Measurements from ENCODE around the gene RBM4B. TPM values are rescaled to one million over a fixed set of nuclear protein-coding genes. Genes with fewer than 3 reads are reported as not detected.
A peak's percentile ranks its signal among the peaks of the same experiment; 100 is the strongest.

Gene RBM4B
- total and polyA plus RNA-seq, 2 of the 13 experiments (the other 11 are each of a cell fraction or from before 2014, with no cell fraction given) = 25.8 to 32.4 TPM

DNA sequence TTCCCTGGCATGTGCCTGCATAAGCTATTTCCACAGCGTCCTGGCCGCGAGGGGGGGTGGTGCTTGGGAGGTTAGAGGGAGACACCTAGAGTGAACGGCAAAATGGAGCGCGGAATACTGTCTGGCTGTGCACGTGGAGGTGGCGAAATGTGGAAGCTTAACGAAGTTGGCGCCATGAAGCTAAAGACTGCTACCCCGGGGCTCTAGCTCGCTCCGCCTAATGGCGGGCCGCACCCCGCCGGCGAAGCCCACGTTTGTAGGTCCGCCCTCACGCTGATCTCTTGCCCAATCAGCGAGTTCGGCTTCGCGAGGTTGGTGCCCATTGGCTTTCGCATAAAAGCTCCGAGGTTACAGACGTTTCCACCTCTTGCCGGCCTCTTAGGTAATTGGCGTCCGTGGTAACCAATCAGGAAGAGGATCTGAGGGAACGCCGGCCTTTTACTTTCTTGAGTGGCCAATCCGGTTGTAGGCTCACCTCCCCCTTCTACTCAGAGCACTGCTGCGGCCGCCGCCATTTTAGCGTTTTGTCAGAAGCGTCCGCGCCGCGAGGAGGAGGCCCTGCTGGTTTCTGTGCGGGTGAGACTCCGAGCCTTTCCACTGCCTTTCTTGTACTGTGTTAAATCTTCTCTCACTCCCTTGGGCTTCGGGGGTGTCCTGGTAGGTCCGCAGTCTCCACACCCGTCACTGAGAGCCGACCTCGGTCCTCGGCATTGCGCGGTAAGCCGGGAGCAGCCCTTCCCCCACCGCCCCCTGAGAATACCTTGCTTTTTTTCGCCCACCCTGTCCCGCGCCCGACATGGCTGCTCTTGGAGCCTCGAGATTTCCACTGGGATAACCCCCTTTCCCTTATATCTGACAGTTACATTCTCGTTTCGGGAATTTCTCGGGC, 39.3 kb downstream of the RBM4B start, which contains the start of gene RBM4 (continued):
- TF ChIP-seq ZNF777 (CRISPR knock-in tag; IDR thresholded peaks at IDR 0.05) = 0 out of 2 replicates have a peak, but pooled peaks have one; percentile 3
- no peak for TF ChIP-seq STAG1 (CRISPR knock-in tag; IDR thresholded peaks at IDR 0.05)
- peak; percentile 75 for TF ChIP-seq CEBPG (CRISPR knock-in tag; IDR thresholded peaks at IDR 0.05)
- no peak for TF ChIP-seq TOPORS (CRISPR knock-in tag; IDR thresholded peaks at IDR 0.05)
- no peak for TF ChIP-seq MEIS1 (CRISPR knock-in tag; IDR thresholded peaks at IDR 0.05; ENCODE audit: borderline replicate concordance)
- no peak for TF ChIP-seq ZNF513 (CRISPR knock-in tag; conservative IDR thresholded peaks at IDR 0.05)
- no peak for TF ChIP-seq ZNF713 (CRISPR knock-in tag; IDR thresholded peaks at IDR 0.05)
- TF ChIP-seq ZNF660 (CRISPR knock-in tag; IDR thresholded peaks at IDR 0.05; ENCODE audit: borderline replicate concordance, low read depth) = no peak
- TF ChIP-seq ZBTB26 (CRISPR knock-in tag; IDR thresholded peaks at IDR 0.05; ENCODE audit: borderline replicate concordance) = no peak
- TF ChIP-seq ELF3 (CRISPR knock-in tag; IDR thresholded peaks at IDR 0.05) = peak; percentile 41
- TF ChIP-seq, protein P1, sequence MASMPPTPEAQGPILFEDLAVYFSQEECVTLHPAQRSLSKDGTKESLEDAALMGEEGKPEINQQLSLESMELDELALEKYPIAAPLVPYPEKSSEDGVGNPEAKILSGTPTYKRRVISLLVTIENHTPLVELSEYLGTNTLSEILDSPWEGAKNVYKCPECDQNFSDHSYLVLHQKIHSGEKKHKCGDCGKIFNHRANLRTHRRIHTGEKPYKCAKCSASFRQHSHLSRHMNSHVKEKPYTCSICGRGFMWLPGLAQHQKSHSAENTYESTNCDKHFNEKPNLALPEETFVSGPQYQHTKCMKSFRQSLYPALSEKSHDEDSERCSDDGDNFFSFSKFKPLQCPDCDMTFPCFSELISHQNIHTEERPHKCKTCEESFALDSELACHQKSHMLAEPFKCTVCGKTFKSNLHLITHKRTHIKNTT (CRISPR knock-in tag; IDR thresholded peaks at IDR 0.05) = no peak
- TF ChIP-seq, protein P2, sequence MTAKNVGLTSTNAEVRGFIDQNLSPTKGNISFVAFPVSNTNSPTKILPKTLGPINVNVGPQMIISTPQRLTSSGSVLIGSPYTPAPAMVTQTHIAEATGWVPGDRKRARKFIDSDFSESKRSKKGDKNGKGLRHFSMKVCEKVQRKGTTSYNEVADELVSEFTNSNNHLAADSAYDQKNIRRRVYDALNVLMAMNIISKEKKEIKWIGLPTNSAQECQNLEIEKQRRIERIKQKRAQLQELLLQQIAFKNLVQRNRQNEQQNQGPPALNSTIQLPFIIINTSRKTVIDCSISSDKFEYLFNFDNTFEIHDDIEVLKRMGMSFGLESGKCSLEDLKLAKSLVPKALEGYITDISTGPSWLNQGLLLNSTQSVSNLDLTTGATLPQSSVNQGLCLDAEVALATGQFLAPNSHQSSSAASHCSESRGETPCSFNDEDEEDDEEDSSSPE (CRISPR knock-in tag; IDR thresholded peaks at IDR 0.05) = peak; percentile 74
- peak; percentile 71 for TF ChIP-seq ZNF501 (CRISPR knock-in tag; IDR thresholded peaks at IDR 0.05)
- TF ChIP-seq, protein P3, sequence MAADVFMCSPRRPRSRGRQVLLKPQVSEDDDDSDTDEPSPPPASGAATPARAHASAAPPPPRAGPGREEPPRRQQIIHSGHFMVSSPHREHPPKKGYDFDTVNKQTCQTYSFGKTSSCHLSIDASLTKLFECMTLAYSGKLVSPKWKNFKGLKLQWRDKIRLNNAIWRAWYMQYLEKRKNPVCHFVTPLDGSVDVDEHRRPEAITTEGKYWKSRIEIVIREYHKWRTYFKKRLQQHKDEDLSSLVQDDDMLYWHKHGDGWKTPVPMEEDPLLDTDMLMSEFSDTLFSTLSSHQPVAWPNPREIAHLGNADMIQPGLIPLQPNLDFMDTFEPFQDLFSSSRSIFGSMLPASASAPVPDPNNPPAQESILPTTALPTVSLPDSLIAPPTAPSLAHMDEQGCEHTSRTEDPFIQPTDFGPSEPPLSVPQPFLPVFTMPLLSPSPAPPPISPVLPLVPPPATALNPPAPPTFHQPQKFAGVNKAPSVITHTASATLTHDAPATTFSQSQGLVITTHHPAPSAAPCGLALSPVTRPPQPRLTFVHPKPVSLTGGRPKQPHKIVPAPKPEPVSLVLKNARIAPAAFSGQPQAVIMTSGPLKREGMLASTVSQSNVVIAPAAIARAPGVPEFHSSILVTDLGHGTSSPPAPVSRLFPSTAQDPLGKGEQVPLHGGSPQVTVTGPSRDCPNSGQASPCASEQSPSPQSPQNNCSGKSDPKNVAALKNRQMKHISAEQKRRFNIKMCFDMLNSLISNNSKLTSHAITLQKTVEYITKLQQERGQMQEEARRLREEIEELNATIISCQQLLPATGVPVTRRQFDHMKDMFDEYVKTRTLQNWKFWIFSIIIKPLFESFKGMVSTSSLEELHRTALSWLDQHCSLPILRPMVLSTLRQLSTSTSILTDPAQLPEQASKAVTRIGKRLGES (CRISPR knock-in tag; IDR thresholded peaks at IDR 0.05; ENCODE audit: borderline replicate concordance) = no peak
- peak; percentile 96 for TF ChIP-seq HOXA3 (CRISPR knock-in tag; IDR thresholded peaks at IDR 0.05)
- TF ChIP-seq DZIP1 (CRISPR knock-in tag; IDR thresholded peaks at IDR 0.05) = no peak
- no peak; the same call in 1 of the 2 replicates for TF ChIP-seq FOXJ3 (CRISPR knock-in tag; IDR thresholded peaks at IDR 0.05; ENCODE audit: borderline replicate concordance)
- no peak for TF ChIP-seq AHR (CRISPR knock-in tag; IDR thresholded peaks at IDR 0.05)

Measured in HepG2 (cell line).